Type B pancreatic cell (in vitro differentiated cells): ENCODE results near the gene EDDM13. TPM values are rescaled to one million over a fixed set of nuclear protein-coding genes. Genes with fewer than 3 reads are reported as not detected.

Experiments
- DNase-seq: peaks from one replicate; pipeline ENCODE4 v3.0.0; 2021; ENCODE audit warnings: mixed read lengths; ENCODE audit not compliant: unreplicated experiment; ENCODE audit errors: extremely low spot score
- H3K27ac Mint-ChIP-seq: 2 replicates; pipeline ENCODE4 v1.8.0; 2021; ENCODE audit warnings: mild to moderate bottlenecking, mixed read lengths
- H3K27me3 Mint-ChIP-seq: 2 replicates; pipeline ENCODE4 v1.8.0; 2021; ENCODE audit warnings: mixed read lengths
- H3K36me3 Mint-ChIP-seq: 2 replicates; pipeline ENCODE4 v1.8.0; 2021; ENCODE audit warnings: mixed read lengths
- H3K4me1 Mint-ChIP-seq: one replicate; pipeline ENCODE4 v1.8.0; 2021; ENCODE audit warnings: mixed read lengths; ENCODE audit not compliant: unreplicated experiment
- H3K4me3 Mint-ChIP-seq: 2 replicates; pipeline ENCODE4 v1.8.0; 2021; ENCODE audit warnings: mild to moderate bottlenecking, mixed read lengths
- H3K9me3 Mint-ChIP-seq: 2 replicates; pipeline ENCODE4 v1.8.0; 2021; ENCODE audit warnings: mixed read lengths
- CTCF ChIP-seq: fragments of 200-600 bp; sonication (generic); conservative IDR thresholded peaks from 2 replicates; pipeline ENCODE4 v1.5.0; 2021; ENCODE audit warnings: antibody characterized with exemption, mild to moderate bottlenecking
- total RNA-seq: library from RNA; stranded (reverse); gene quantifications from 2 replicates; pipeline ENCODE4 v1.2.1, GENCODE V29; 2021; ENCODE audit warnings: low replicate concordance

The EDDM13 gene
- total RNA-seq, 1 donor from 2014 or later, result not detected

DNA sequence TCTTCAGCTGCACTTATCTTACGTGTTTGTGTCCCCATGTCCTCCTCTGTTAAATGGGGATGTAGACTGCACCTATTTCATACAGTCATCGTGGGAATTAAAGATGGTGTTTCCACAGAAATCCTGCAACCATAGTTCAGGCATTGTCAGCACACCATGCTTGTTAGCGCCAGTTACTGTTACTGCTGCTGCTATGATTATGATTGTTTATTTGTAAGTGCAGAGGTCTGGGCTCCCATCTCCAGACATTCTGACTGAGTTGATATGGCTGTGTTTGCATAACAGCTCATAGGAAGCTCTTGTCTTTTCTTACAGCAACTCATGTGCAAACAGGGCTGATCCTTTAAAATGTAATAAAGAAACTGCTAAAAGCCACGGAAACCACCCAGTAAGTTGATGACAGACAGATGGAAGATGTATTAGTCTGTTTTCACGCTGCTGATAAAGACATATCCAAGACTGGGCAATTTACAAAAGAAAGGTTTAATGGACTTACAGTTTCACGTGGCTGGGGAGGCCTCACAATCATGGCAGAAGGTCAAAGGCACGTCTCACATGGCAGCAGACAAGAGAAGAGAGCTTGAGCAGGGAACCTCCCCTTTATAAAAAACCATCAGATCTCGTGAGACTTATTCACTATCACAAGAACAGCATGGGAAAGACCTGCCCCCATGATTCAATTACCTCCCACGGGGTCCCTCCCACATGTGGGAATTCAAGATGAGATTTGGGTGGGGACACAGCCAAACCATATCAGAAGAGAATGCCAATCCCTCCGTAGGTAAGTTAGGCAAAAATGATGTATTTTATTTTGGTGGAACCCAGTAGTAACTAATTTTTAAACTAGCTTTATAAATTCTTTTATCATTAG, 40.5 kb downstream of the EDDM13 start:
- Mint-ChIP-seq H3K4me3 (peak overlapping the region; percentile 95), H3K9me3 (no peaks in the 10 kb centered on the region), H3K36me3 (no peaks in the 10 kb centered on the region), H3K27ac (peak overlapping the region; percentile 99), H3K4me1 (peaks cover 15% of the 10 kb centered on the region), H3K27me3 (no peaks in the 10 kb centered on the region)
- DNase-seq, result no peak
- no peak for TF ChIP-seq CTCF

DNA sequence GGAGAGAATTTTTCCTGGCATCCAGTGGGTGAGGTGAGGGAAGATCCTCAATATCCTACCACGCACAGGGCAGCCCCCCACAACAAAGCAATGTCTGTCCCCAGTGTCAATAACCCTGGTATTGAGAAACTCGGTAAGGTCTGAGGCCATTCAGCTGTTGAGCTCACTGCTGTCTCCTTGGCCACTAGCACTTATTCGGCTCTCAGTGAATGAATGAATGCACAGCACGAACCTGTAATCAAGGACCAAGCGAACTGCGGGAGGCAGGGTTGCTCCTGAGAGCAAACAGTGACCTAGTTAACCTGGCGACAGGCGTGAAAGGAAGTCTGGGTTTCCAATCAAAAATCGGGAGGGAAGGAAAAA, 41.5 kb downstream of the EDDM13 start:
- no peaks in the 10 kb centered on the region for H3K27me3 Mint-ChIP-seq
- no peaks in the 10 kb centered on the region for H3K9me3 Mint-ChIP-seq
- H3K4me1 Mint-ChIP-seq, result peaks cover 15% of the 10 kb centered on the region
- H3K27ac Mint-ChIP-seq, result peak overlapping the region; percentile 99
- DNase-seq, result no peak
- no peaks in the 10 kb centered on the region for H3K36me3 Mint-ChIP-seq
- TF ChIP-seq CTCF, result no peak
- H3K4me3 Mint-ChIP-seq, result peak overlapping the region; percentile 95

- H3K27me3 Mint-ChIP-seq, result no peaks in the 10 kb centered on the region
- no peak for TF ChIP-seq CTCF
- H3K36me3 Mint-ChIP-seq, result no peaks in the 10 kb centered on the region
- no peaks in the 10 kb centered on the region for H3K9me3 Mint-ChIP-seq
- peak within 1 kb of the TSS; percentile 95 for H3K4me3 Mint-ChIP-seq
- H3K27ac Mint-ChIP-seq, result peak within 1 kb of the TSS; percentile 99
- peaks cover 15% of the 10 kb centered on the region for H3K4me1 Mint-ChIP-seq
- peak; percentile 95 for DNase-seq
Observed at GRCh38 chr19:56314381-56315076, 42.0 kb downstream of the EDDM13 start, which contains the start of gene ZSCAN5A. TSS of gene ZSCAN5A (minus strand) at chr19:56314839. CDS start at chr19:56225046, 89,793 bp downstream.

GRCh38 chr19:56315077-56315828, 42.7 kb downstream of the EDDM13 start:
- Mint-ChIP-seq H3K27ac (peak overlapping the region; percentile 99), H3K4me3 (peak overlapping the region; percentile 95), H3K36me3 (no peaks in the 10 kb centered on the region), H3K27me3 (peaks cover 5% of the 10 kb centered on the region), H3K4me1 (peaks cover 15% of the 10 kb centered on the region), H3K9me3 (no peaks in the 10 kb centered on the region)
- peak; percentile 87 for DNase-seq
- no peak for TF ChIP-seq CTCF

DNA sequence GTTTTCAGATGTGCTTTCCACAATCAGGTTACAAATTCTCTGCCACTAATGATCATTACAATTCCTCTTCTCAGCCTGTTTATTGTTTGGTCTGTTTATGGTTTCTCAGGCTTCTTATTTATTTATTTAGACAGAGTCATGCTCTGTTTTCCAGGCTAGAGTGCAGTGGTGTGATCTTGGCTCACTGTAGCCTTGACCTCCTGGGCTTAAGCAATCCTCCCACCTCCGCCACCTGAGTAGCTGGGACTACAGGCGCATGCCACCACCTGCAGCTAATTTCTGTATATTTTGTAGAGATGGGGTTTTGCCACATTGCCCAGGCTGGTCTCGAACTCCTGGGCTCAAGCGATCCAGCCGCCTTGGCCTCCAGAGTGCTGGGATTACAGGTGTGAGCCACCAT, 44.2 kb downstream of the EDDM13 start:
- H3K27ac Mint-ChIP-seq, result peak overlapping the region; percentile 16
- peaks cover 10% of the 10 kb centered on the region for H3K27me3 Mint-ChIP-seq
- no peak for DNase-seq
- peaks cover 15% of the 10 kb centered on the region for H3K4me1 Mint-ChIP-seq
- H3K9me3 Mint-ChIP-seq, result no peaks in the 10 kb centered on the region
- H3K36me3 Mint-ChIP-seq, result no peaks in the 10 kb centered on the region
- TF ChIP-seq CTCF, result no peak
- peak overlapping the region; percentile 65 for H3K4me3 Mint-ChIP-seq
